IMR-90 (cell line): ENCODE results near the gene EXOC4. TPM values are rescaled to one million over a fixed set of nuclear protein-coding genes. Genes with fewer than 3 reads are reported as not detected.

ENCODE experiments used
- ATAC-seq: fragments of 200-7000 bp; cut with Tn5 transposase; 2 replicates; pipeline ENCODE4 v1.9.1; 2020; ENCODE audit warnings: low read depth, mild to moderate bottlenecking, moderate library complexity
- BruUV-seq: library from RNA; stranded (reverse); fragments of 400-500 nt; replicated peaks from 2 replicates; lab custom pipeline; 2021; lab: Mats Ljungman, UMichigan
- CTCF ChIA-PET: fragments of 300-600 bp; formaldehyde crosslinking; extraction: SDS; loops from one replicate; lab custom pipeline; 2021; ENCODE audit warnings: antibody characterized with exemption; lab: Yijun Ruan, JAX
- POLR2A ChIA-PET: fragments of 300-600 bp; sonication (Branson Sonifier 250); formaldehyde crosslinking; loops from one replicate; lab custom pipeline; 2022; ENCODE audit warnings: antibody characterized with exemption; ENCODE audit not compliant: unreplicated experiment; lab: Charles Lee
- DNase-seq: peaks from one replicate; pipeline ENCODE4 v3.0.0; 2013
- H2AFZ ChIP-seq: replicated peaks from 2 replicates; pipeline ENCODE3; 2013; ENCODE audit warnings: low read length, mild to moderate bottlenecking; ENCODE audit not compliant: poor library complexity
- H2AK5ac ChIP-seq: 2 replicates; pipeline ENCODE4 v1.6.1; 2013; ENCODE audit warnings: low read depth, low read length, inconsistent platforms
- H2AK9ac ChIP-seq: replicated peaks from 2 replicates; pipeline ENCODE3; 2013; ENCODE audit warnings: mild to moderate bottlenecking, low read depth, low read length, moderate library complexity; ENCODE audit not compliant: poor library complexity
- H2BK120ac ChIP-seq: 2 replicates; pipeline ENCODE4 v1.6.1; 2013; ENCODE audit warnings: low read depth, low read length, inconsistent platforms
- H2BK15ac ChIP-seq: 3 replicates; pipeline ENCODE4 v1.6.1; 2013; ENCODE audit warnings: low read depth, low read length, inconsistent platforms
- H2BK20ac ChIP-seq: 2 replicates; pipeline ENCODE4 v1.6.1; 2013; ENCODE audit warnings: low read depth, mild to moderate bottlenecking, inconsistent platforms, low read length, moderate library complexity
- H2BK5ac ChIP-seq: 2 replicates; pipeline ENCODE4 v1.6.1; 2013; ENCODE audit warnings: mild to moderate bottlenecking, low read depth, low read length, inconsistent platforms; ENCODE audit not compliant: poor library complexity, severe bottlenecking
- H3K14ac ChIP-seq: replicated peaks from 2 replicates; pipeline ENCODE4 v1.6.1; 2013; ENCODE audit warnings: low read depth, low read length, inconsistent platforms
- H3K18ac ChIP-seq: 2 replicates; pipeline ENCODE4 v1.6.1; 2013; ENCODE audit warnings: low read depth, low read length, control low read depth
- H3K23ac ChIP-seq: 2 replicates; pipeline ENCODE4 v1.6.1; 2013; ENCODE audit warnings: low read depth, low read length, inconsistent platforms
- H3K27ac ChIP-seq: 2 replicates; pipeline ENCODE4 v1.5.1; 2013; ENCODE audit warnings: mild to moderate bottlenecking, control low read depth, low read length; ENCODE audit not compliant: insufficient read depth
- H3K27me3 ChIP-seq: 2 replicates; pipeline ENCODE4 v1.6.1; 2013; ENCODE audit warnings: low read length; ENCODE audit not compliant: control insufficient read depth, insufficient read depth
- H3K36me3 ChIP-seq: 2 replicates; pipeline ENCODE4 v1.6.1; 2013; ENCODE audit warnings: low read length, mixed read lengths; ENCODE audit not compliant: control insufficient read depth, insufficient read depth
- H3K4ac ChIP-seq: 2 replicates; pipeline ENCODE4 v1.6.1; 2013; ENCODE audit warnings: low read depth, low read length, inconsistent platforms
- H3K4me1 ChIP-seq: 2 replicates; pipeline ENCODE4 v1.6.1; 2013; ENCODE audit warnings: low read length, mixed read lengths; ENCODE audit not compliant: control insufficient read depth, insufficient read depth
- H3K4me2 ChIP-seq: 2 replicates; pipeline ENCODE4 v1.6.1; 2013; ENCODE audit warnings: low read depth, mild to moderate bottlenecking, control low read depth, low read length, moderate library complexity
- H3K4me3 ChIP-seq: 2 replicates; pipeline ENCODE4 v1.5.1; 2013; ENCODE audit warnings: low read depth, mild to moderate bottlenecking, control low read depth, low read length, moderate library complexity; ENCODE audit not compliant: insufficient read depth
- H3K56ac ChIP-seq: 2 replicates; pipeline ENCODE4 v1.6.1; 2013; ENCODE audit warnings: low read length, inconsistent platforms; ENCODE audit not compliant: insufficient read depth; ENCODE audit errors: extremely low read depth
- H3K79me1 ChIP-seq, 2 experiments: 2 replicates each; pipeline ENCODE4 v1.6.1; 2013; ENCODE audit warnings: low read length in 2 of 2, inconsistent platforms in 1 of 2, low read depth in 1 of 2
- H3K9ac ChIP-seq: 2 replicates; pipeline ENCODE4 v1.6.1; 2013; ENCODE audit warnings: low read depth, low read length, control low read depth
- H3K9me1 ChIP-seq: 2 replicates; pipeline ENCODE4 v1.6.1; 2013; ENCODE audit warnings: low read length, inconsistent platforms; ENCODE audit not compliant: insufficient read depth
- H3K9me3 ChIP-seq: 2 replicates; pipeline ENCODE4 v1.6.1; 2013; ENCODE audit warnings: low read length; ENCODE audit not compliant: control insufficient read depth, insufficient read depth
- H4K20me1 ChIP-seq: 2 replicates; pipeline ENCODE4 v1.6.1; 2013; ENCODE audit warnings: low read length, inconsistent platforms; ENCODE audit not compliant: insufficient read depth
- H4K5ac ChIP-seq: 2 replicates; pipeline ENCODE4 v1.6.1; 2013; ENCODE audit warnings: mild to moderate bottlenecking, low read depth, low read length, control low read depth
- H4K8ac ChIP-seq, 2 experiments: 2 replicates each; pipeline ENCODE4 v1.6.1; 2013; ENCODE audit warnings: low read depth in 2 of 2, low read length in 2 of 2, control low read depth in 1 of 2, inconsistent platforms in 1 of 2
- H4K91ac ChIP-seq: 2 replicates; pipeline ENCODE4 v1.6.1; 2013; ENCODE audit warnings: low read depth, low read length, inconsistent platforms; ENCODE audit not compliant: insufficient read depth
- BHLHE40 ChIP-seq: fragments of 150-350 bp; IDR thresholded peaks from 2 replicates; pipeline ENCODE4 v1.6.1; 2016; ENCODE audit warnings: mild to moderate bottlenecking, low read depth, low read length
- CEBPB ChIP-seq: IDR thresholded peaks from 2 replicates; pipeline ENCODE4 v1.6.1; 2012; ENCODE audit warnings: low read depth, low read length, improper control_type of control experiment
- CHD1 ChIP-seq: IDR thresholded peaks from 2 replicates; pipeline ENCODE4 v1.6.1; 2012; ENCODE audit warnings: low read depth, low read length, improper control_type of control experiment
- CTCF ChIP-seq: conservative IDR thresholded peaks from 2 replicates; pipeline ENCODE4 v1.5.1; 2012; ENCODE audit warnings: mild to moderate bottlenecking, low read depth, low read length, improper control_type of control experiment
- ELK1 ChIP-seq: fragments of 150-350 bp; IDR thresholded peaks from 2 replicates; pipeline ENCODE4 v1.6.1; 2016; ENCODE audit warnings: low read depth, mild to moderate bottlenecking, low read length, moderate library complexity, borderline replicate concordance
- FOS ChIP-seq: fragments of 150-350 bp; IDR thresholded peaks from 2 replicates; pipeline ENCODE4 v1.6.1; 2016; ENCODE audit warnings: low read depth, low read length
- MAFK ChIP-seq: IDR thresholded peaks from 2 replicates; pipeline ENCODE4 v1.6.1; 2012; ENCODE audit warnings: low read depth, low read length, improper control_type of control experiment
- POLR2A ChIP-seq: IDR thresholded peaks from 2 replicates; pipeline ENCODE4 v1.6.1; 2012; ENCODE audit warnings: mild to moderate bottlenecking, low read depth, low read length
- RAD21 ChIP-seq: IDR thresholded peaks from 2 replicates; pipeline ENCODE4 v1.6.1; 2012; ENCODE audit warnings: low read length, improper control_type of control experiment
- RCOR1 ChIP-seq: IDR thresholded peaks from 2 replicates; pipeline ENCODE4 v1.6.1; 2012; ENCODE audit warnings: mild to moderate bottlenecking, low read length, improper control_type of control experiment; ENCODE audit not compliant: insufficient replicate concordance
- RFX5 ChIP-seq: IDR thresholded peaks from 2 replicates; pipeline ENCODE4 v1.8.0; 2012; ENCODE audit warnings: low read depth, mild to moderate bottlenecking, low read length, moderate library complexity
- USF2 ChIP-seq: fragments of 150-350 bp; IDR thresholded peaks from 2 replicates; pipeline ENCODE4 v1.6.1; 2017; ENCODE audit warnings: mild to moderate bottlenecking, antibody characterized with exemption, low read length, low read depth
- WGBS, 2 experiments: methylation state at CpG; one replicate each; pipeline versions ENCODE4 v1.1.5 to v1.1.7; 2013; ENCODE audit warnings: missing lambda C conversion rate in 2 of 2; ENCODE audit not compliant: insufficient read length in 1 of 2; ENCODE audit errors: extremely low coverage in 2 of 2; 5-methylcytosine and 5-hydroxymethylcytosine counted together
- dilution Hi-C: fragments of 300-500 bp; cut with HindIII; formaldehyde crosslinking; loops from one replicate; pipeline ENCODE4 v1.14.3; 2018; ENCODE audit warnings: low sequenced_read_pairs; ENCODE audit not compliant: unreplicated experiment
- in situ Hi-C: fragments of 300-500 bp; cut with MboI; formaldehyde crosslinking; loops from 3 replicates; pipeline ENCODE4 v1.14.3; 2019; ENCODE audit warnings: low sequenced_read_pairs, inconsistent platforms, mixed read lengths
- intact Hi-C: fragments of 100-400 bp; cut with micrococcal nuclease; formaldehyde crosslinking; loops from 2 replicates; pipeline ENCODE4 v1.10.0; 2022
- polyA plus RNA-seq, 3 experiments: library from polyadenylated mRNA; depleted of rRNA; stranded (reverse); fragments of >200 nt; gene quantifications; 2 replicates each; pipeline ENCODE4 v1.2.3, GENCODE V29; 2012; ENCODE audit warnings: low replicate concordance in 1 of 3
- total RNA-seq: library from RNA; depleted of rRNA; stranded (reverse); fragments of >200 nt; gene quantifications from 2 replicates; pipeline ENCODE4 v1.2.3, GENCODE V29; 2012

EXOC4 gene
- total and polyA plus RNA-seq, 2 of the 4 experiments (the other 2 are of a cell fraction) = 25.4 to 94.6 TPM

- H2BK5ac ChIP-seq = no peak overlapping the region
- no peak overlapping the region for H2AK5ac ChIP-seq
- peak; percentile 49 for DNase-seq
- ChIA-PET CTCF (no interaction called here), POLR2A (no interaction called here)
- H2AK9ac ChIP-seq = no peak overlapping the region
- H3K79me1 ChIP-seq = no peaks in the 10 kb centered on the region; a peak in 1 of 4 replicates
- intact Hi-C loops (no loop called here), in situ Hi-C loops (no loop called here), dilution Hi-C loops (no loop called here)
- no peak overlapping the region for H3K4ac ChIP-seq
- no peaks in the 10 kb centered on the region for H3K36me3 ChIP-seq
- BruUV-seq = no TSS peak
- no peak overlapping the region for H2BK15ac ChIP-seq
- H3K56ac ChIP-seq = no peak overlapping the region
- H4K91ac ChIP-seq = no peak overlapping the region
- WGBS, 2 experiments = no CpG with 5 or more reads among the region's 2 CpGs
- H3K4me2 ChIP-seq = peak overlapping the region; percentile 76
- no peak overlapping the region for H4K5ac ChIP-seq
- no peak overlapping the region for H2BK20ac ChIP-seq
- H4K20me1 ChIP-seq = no peaks in the 10 kb centered on the region; the same call in 1 of the 2 replicates
- no peak overlapping the region for H3K9ac ChIP-seq
- H3K27ac ChIP-seq = no peak overlapping the region
- no peak for TF ChIP-seq MAFK
- no peak for TF ChIP-seq CHD1
- TF ChIP-seq RCOR1 = no peak
- no peak for TF ChIP-seq BHLHE40
- TF ChIP-seq CEBPB = no peak
- TF ChIP-seq CTCF = no peak
- TF ChIP-seq RAD21 = no peak
- no peak for TF ChIP-seq POLR2A
- no peak for TF ChIP-seq USF2
- TF ChIP-seq FOS = no peak
- no peak for TF ChIP-seq ELK1
- TF ChIP-seq RFX5 = no peak
- no peak overlapping the region for H3K23ac ChIP-seq
- no peak overlapping the region for H4K8ac ChIP-seq
- peaks cover 2% of the 10 kb centered on the region for H3K4me1 ChIP-seq
- no peak overlapping the region for H3K14ac ChIP-seq
- no peak overlapping the region for H3K18ac ChIP-seq
- no peak overlapping the region for H3K4me3 ChIP-seq
- peaks cover 2% of the 10 kb centered on the region; the same call in 1 of the 2 replicates for H3K9me3 ChIP-seq
- peak; percentile 29; the same call in 1 of the 2 replicates for ATAC-seq
- no peaks in the 10 kb centered on the region for H3K27me3 ChIP-seq
- H3K9me1 ChIP-seq = peaks cover 2% of the 10 kb centered on the region; the same call in 1 of the 2 replicates
- no peak overlapping the region for H2AFZ ChIP-seq
- H2BK120ac ChIP-seq = no peak overlapping the region
Measured at GRCh38 chr7:133645884-133646391, 393.1 kb downstream of the EXOC4 start.
